ENCODE results near the gene SUPT20H. TPM values are rescaled to one million over a fixed set of nuclear protein-coding genes. Genes with fewer than 3 reads are reported as not detected.

The SUPT20H gene
- total RNA-seq, 1 experiment from 2014 or later: 90.3 TPM

DNA sequence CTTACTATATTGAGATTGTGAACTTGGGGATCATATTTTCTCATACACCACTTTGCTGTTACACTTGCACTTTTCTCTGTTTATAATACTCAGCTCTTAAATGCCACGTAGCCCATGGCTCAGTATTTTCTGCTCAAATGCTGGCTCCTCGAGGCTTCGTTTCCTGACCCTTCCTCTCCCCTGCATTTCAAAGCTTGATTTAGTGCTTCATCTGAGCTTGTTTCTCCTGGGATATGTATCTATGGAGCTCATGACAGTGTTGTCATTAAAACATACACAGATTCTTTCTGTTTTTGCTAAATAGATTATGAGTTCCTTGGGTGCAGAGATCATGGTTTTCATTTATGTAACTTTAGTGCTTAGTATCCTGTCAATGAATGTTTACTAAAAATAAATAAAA is 34.6 kb upstream of the SUPT20H start:
- TF ChIP-seq, protein P1, sequence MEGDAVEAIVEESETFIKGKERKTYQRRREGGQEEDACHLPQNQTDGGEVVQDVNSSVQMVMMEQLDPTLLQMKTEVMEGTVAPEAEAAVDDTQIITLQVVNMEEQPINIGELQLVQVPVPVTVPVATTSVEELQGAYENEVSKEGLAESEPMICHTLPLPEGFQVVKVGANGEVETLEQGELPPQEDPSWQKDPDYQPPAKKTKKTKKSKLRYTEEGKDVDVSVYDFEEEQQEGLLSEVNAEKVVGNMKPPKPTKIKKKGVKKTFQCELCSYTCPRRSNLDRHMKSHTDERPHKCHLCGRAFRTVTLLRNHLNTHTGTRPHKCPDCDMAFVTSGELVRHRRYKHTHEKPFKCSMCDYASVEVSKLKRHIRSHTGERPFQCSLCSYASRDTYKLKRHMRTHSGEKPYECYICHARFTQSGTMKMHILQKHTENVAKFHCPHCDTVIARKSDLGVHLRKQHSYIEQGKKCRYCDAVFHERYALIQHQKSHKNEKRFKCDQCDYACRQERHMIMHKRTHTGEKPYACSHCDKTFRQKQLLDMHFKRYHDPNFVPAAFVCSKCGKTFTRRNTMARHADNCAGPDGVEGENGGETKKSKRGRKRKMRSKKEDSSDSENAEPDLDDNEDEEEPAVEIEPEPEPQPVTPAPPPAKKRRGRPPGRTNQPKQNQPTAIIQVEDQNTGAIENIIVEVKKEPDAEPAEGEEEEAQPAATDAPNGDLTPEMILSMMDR (IDR thresholded peaks at IDR 0.05; ENCODE audit: unreplicated experiment): no peak
- ChIA-PET POLR2A (no interaction called here), CTCF (interaction anchor here (0.7 to 1.6 kb wide), 4 partner anchors 14 to 1669 kb away, joined by 3 to 4 read pairs (median 3); no protein-coding TSS in a partner anchor)
- Mint-ChIP-seq H3K27me3 (ENCODE audit: insufficient read depth, unreplicated experiment) (no peaks in the 10 kb centered on the region), H3K9me3 (ENCODE audit: unreplicated experiment) (no peaks in the 10 kb centered on the region), H3K4me3 (ENCODE audit: unreplicated experiment) (no peak overlapping the region), H3K4me1 (ENCODE audit: insufficient read depth, unreplicated experiment) (no peaks in the 10 kb centered on the region), H3K36me3 (ENCODE audit: insufficient read depth, unreplicated experiment) (no peaks in the 10 kb centered on the region), H3K27ac (ENCODE audit: low read depth, unreplicated experiment) (no peak overlapping the region)
- no peak for DNase-seq (ENCODE audit: unreplicated experiment)
- intact Hi-C loops (cut with micrococcal nuclease): no loop called here
- BruUV-seq (replicated peaks): no TSS peak

DNA sequence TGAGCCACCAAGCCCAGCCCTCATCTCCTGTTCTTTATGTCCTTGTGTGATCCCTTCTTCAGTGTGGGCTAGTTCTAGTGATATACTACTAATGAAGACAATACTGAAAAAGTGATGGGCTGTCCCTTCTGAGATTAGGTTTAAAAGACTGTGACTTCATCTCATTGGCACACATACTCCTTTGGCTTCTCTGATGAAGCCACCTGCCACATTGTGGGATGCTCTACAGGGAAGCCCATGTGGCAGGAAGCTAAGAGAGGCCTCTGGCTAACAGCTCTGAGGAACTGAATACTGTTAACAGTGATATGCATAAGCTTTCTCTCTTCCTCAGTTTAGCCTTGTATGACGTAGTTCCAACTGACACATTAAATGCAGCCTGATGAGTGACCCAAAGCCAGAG is 32.3 kb upstream of the SUPT20H start:
- TF ChIP-seq, protein P1 (IDR thresholded peaks at IDR 0.05; ENCODE audit: unreplicated experiment): no peak
- ChIA-PET CTCF (interaction anchor here (0.6 to 2.0 kb wide), 4 partner anchors 11 to 23 kb away, joined by 4 to 5 read pairs (median 4); no protein-coding TSS in a partner anchor), POLR2A (no interaction called here)
- BruUV-seq (replicated peaks): no TSS peak
- H3K4me3 Mint-ChIP-seq (ENCODE audit: unreplicated experiment): no peak overlapping the region
- no peaks in the 10 kb centered on the region for H3K9me3 Mint-ChIP-seq (ENCODE audit: unreplicated experiment)
- no peaks in the 10 kb centered on the region for H3K4me1 Mint-ChIP-seq (ENCODE audit: insufficient read depth, unreplicated experiment)
- no peaks in the 10 kb centered on the region for H3K27me3 Mint-ChIP-seq (ENCODE audit: insufficient read depth, unreplicated experiment)
- no peak for DNase-seq (ENCODE audit: unreplicated experiment)
- no peak overlapping the region for H3K27ac Mint-ChIP-seq (ENCODE audit: low read depth, unreplicated experiment)
- no peaks in the 10 kb centered on the region for H3K36me3 Mint-ChIP-seq (ENCODE audit: insufficient read depth, unreplicated experiment)
- intact Hi-C loops (cut with micrococcal nuclease): no loop called here

DNA sequence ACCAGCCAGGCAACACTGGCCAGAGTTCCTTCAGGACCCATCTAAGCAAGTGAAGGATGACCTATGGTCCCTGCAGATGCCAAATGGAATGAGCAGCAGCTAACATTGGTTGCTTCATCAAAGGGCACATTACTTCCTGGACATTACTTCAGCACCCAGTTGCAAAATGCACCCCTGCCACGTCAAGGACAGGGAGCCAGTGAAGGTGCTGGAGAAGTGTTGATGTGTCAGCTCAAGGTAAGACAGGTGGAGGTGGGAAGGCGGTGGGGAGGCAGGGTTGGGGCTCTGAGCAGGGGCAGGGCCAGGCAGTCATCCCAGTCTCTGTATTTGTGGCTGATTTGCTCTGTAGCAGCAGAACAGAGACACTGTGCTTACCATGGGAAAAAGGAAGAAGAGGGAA is 31.4 kb upstream of the SUPT20H start:
- Mint-ChIP-seq H3K27me3 (ENCODE audit: insufficient read depth, unreplicated experiment) (no peaks in the 10 kb centered on the region), H3K27ac (ENCODE audit: low read depth, unreplicated experiment) (no peak overlapping the region), H3K4me3 (ENCODE audit: unreplicated experiment) (no peak overlapping the region), H3K36me3 (ENCODE audit: insufficient read depth, unreplicated experiment) (no peaks in the 10 kb centered on the region), H3K9me3 (ENCODE audit: unreplicated experiment) (no peaks in the 10 kb centered on the region), H3K4me1 (ENCODE audit: insufficient read depth, unreplicated experiment) (no peaks in the 10 kb centered on the region)
- CTCF ChIA-PET: interaction anchor here (1.1 kb wide), 1 partner anchor 16 kb away, joined by 3 read pairs; no protein-coding TSS in a partner anchor
- intact Hi-C loops (cut with micrococcal nuclease): no loop called here
- BruUV-seq (replicated peaks): no TSS peak
- DNase-seq (ENCODE audit: unreplicated experiment): peak; percentile 17
- POLR2A ChIA-PET: no interaction called here
- TF ChIP-seq, protein P1 (IDR thresholded peaks at IDR 0.05; ENCODE audit: unreplicated experiment): no peak

GRCh38 chr13:37089495-37089894 is 30.0 kb upstream of the SUPT20H start:
- CTCF ChIA-PET: interaction anchor here (1.3 kb wide), 1 partner anchor 13 kb away, joined by 4 read pairs; no protein-coding TSS in a partner anchor
- BruUV-seq (replicated peaks): no TSS peak
- intact Hi-C loops (cut with micrococcal nuclease): no loop called here

More at GRCh38 chr13:37089495-37089894, 30.0 kb upstream of the SUPT20H start:
- Mint-ChIP-seq H3K4me1 (ENCODE audit: insufficient read depth, unreplicated experiment) (no peaks in the 10 kb centered on the region), H3K9me3 (ENCODE audit: unreplicated experiment) (no peaks in the 10 kb centered on the region), H3K36me3 (ENCODE audit: insufficient read depth, unreplicated experiment) (no peaks in the 10 kb centered on the region), H3K4me3 (ENCODE audit: unreplicated experiment) (no peak overlapping the region), H3K27ac (ENCODE audit: low read depth, unreplicated experiment) (no peak overlapping the region), H3K27me3 (ENCODE audit: insufficient read depth, unreplicated experiment) (no peaks in the 10 kb centered on the region)
- DNase-seq (ENCODE audit: unreplicated experiment): no peak
- POLR2A ChIA-PET: no interaction called here
- TF ChIP-seq, protein P1 (IDR thresholded peaks at IDR 0.05; ENCODE audit: unreplicated experiment): no peak

Data from MCF 10A (cell line).